Testis (tissue), 3 donors: ENCODE data around the gene ELF5. TPM values are rescaled to one million over a fixed set of nuclear protein-coding genes. Genes with fewer than 3 reads are reported as not detected.

Experiments
- DNase-seq: peaks from one replicate; pipeline ENCODE4 v3.0.0-alpha.2; 2019
- H3K27ac ChIP-seq, 2 donors: fragments of 200-600 bp; sonication (generic); one replicate each; pipeline ENCODE4 v1.5.1; 2019
- H3K27me3 ChIP-seq: fragments of 200-600 bp; sonication (generic); one replicate; pipeline ENCODE4 v1.5.1; 2019
- H3K36me3 ChIP-seq: fragments of 200-600 bp; sonication (generic); one replicate; pipeline ENCODE4 v1.5.1; 2017; ENCODE audit warnings: low read depth; ENCODE audit errors: missing control alignments
- H3K4me1 ChIP-seq: fragments of 200-600 bp; sonication (generic); one replicate; pipeline ENCODE4 v1.5.1; 2019
- H3K4me3 ChIP-seq, 2 donors: fragments of 200-600 bp; sonication (generic); one replicate each; pipeline ENCODE4 v1.5.1; 2017 to 2019
- H3K9me3 ChIP-seq: fragments of 200-600 bp; sonication (generic); one replicate; pipeline ENCODE4 v1.5.1; 2017
- CTCF ChIP-seq, 3 experiments: fragments of 450-650 bp in 2 of 3; fragments of 200-600 bp in 1 of 3; sonication (generic) in 1 of 3; IDR thresholded peaks; one replicate each; pipeline ENCODE4 v1.5.1; 2016 to 2019; ENCODE audit warnings: antibody characterized with exemption in 3 of 3, mild to moderate bottlenecking in 2 of 3, moderate library complexity in 1 of 3
- POLR2A ChIP-seq: fragments of 450-650 bp; IDR thresholded peaks from one replicate; pipeline ENCODE4 v1.6.1; 2017; ENCODE audit warnings: antibody characterized with exemption, mild to moderate bottlenecking, moderate library complexity
- WGBS, 2 donors: methylation state at CpG; one replicate each; pipeline ENCODE4 v1.1.5; 2018; 5-methylcytosine and 5-hydroxymethylcytosine counted together
- intact Hi-C: fragments of 100-400 bp; cut with DNase I; formaldehyde crosslinking; loops from one replicate; pipeline ENCODE4 v1.15.1; 2023; ENCODE audit warnings: low total_unique reads
- polyA plus RNA-seq: library from polyadenylated mRNA; stranded (reverse); fragments of 350-450 nt; fragmentation: Illumina TruSeq; extraction: RNeasy Lipid Tissue Mini Kit (QIAGEN cat#74804); gene quantifications from one replicate; pipeline ENCODE4 v1.2.3, GENCODE V29; 2014; ENCODE audit warnings: low read depth, low replicate concordance; ENCODE audit not compliant: insufficient read depth
- total RNA-seq, 2 donors: library from RNA; depleted of rRNA; stranded (reverse); fragments of >200 nt; gene quantifications; one replicate each; pipeline ENCODE4 v1.2.3, GENCODE V29; 2016

ELF5 gene
- total and polyA plus RNA-seq, 3 donors from 2014 or later: 0.34 to 0.63 (median 0.43) TPM

GRCh38 chr11:34441814-34442213, 71.8 kb downstream of the ELF5 start:
- Histone ChIP-seq H3K27me3 (no peaks in the 10 kb centered on the region), H3K4me3 (no peak overlapping the region), H3K36me3 (no peaks in the 10 kb centered on the region), H3K9me3 (no peaks in the 10 kb centered on the region), H3K27ac (no peak overlapping the region), H3K4me1 (peaks cover 8% of the 10 kb centered on the region)
- intact Hi-C loops: no loop called here
- no peak for DNase-seq
- no peak for TF ChIP-seq CTCF (IDR thresholded peaks at IDR 0.05)

- DNase-seq: no peak
- intact Hi-C loops: no loop called here
- H3K9me3 ChIP-seq: no peaks in the 10 kb centered on the region
- TF ChIP-seq CTCF (IDR thresholded peaks at IDR 0.05) (no peak), POLR2A (no peak)
- no peaks in the 10 kb centered on the region for H3K27me3 ChIP-seq
- peak overlapping the region in 1 of 2 donors; percentile 90 for H3K27ac ChIP-seq
- H3K36me3 ChIP-seq: no peaks in the 10 kb centered on the region
- H3K4me1 ChIP-seq: peaks cover 8% of the 10 kb centered on the region
- peak overlapping the region; percentile 85 to 86 for H3K4me3 ChIP-seq
- WGBS, 2 donors: 13 to 15% methylated on average over 8 of the region's 8 CpGs
Measured at GRCh38 chr11:34439610-34440198, 73.9 kb downstream of the ELF5 start.

- peaks cover 8% of the 10 kb centered on the region for H3K4me1 ChIP-seq
- peak; percentile 98 for DNase-seq
- whole genome bisulfite sequencing, 2 donors: 0 to 3% methylated on average over 18 to 60 of the region's 62 CpGs
- TF ChIP-seq CTCF (IDR thresholded peaks at IDR 0.05) (no peak), POLR2A (no peak)
- peak within 1 kb of the TSS; percentile 85 to 86 for H3K4me3 ChIP-seq
- peak within 1 kb of the TSS; percentile 75 to 90 for H3K27ac ChIP-seq
- intact Hi-C loops: no loop called here
- H3K27me3 ChIP-seq: no peaks in the 10 kb centered on the region
- H3K36me3 ChIP-seq: no peaks in the 10 kb centered on the region
- H3K9me3 ChIP-seq: no peaks in the 10 kb centered on the region
Measured at GRCh38 chr11:34438529-34439507, 74.8 kb downstream of the ELF5 start, which contains the start of gene CAT. Gene CAT, plus strand, starts transcription at chr11:34438934. Its CDS starts 80 bp downstream, at chr11:34439014.

- H3K4me3 ChIP-seq: no peak overlapping the region
- no peaks in the 10 kb centered on the region for H3K36me3 ChIP-seq
- DNase-seq: no peak
- no peaks in the 10 kb centered on the region for H3K27me3 ChIP-seq
- TF ChIP-seq POLR2A (no peak), CTCF (IDR thresholded peaks at IDR 0.05) (no peak)
- no peak overlapping the region for H3K27ac ChIP-seq
- H3K9me3 ChIP-seq: no peaks in the 10 kb centered on the region
- intact Hi-C loops: no loop called here
- 81 to 84% methylated on average over 2 of the region's 2 CpGs for WGBS, 2 donors
- peaks cover 8% of the 10 kb centered on the region for H3K4me1 ChIP-seq
Measured at GRCh38 chr11:34437224-34438125, 76.1 kb downstream of the ELF5 start.
